Fibroblast of the conjunctiva (primary cell): Measurements from ENCODE around the gene IFNA13.
"Not testable (repeated sequence)": the region's sequence is repeated elsewhere in the genome, so short reads cannot be mapped to it uniquely, and the experiment has no call there.

Experiments
- DNase-seq: peaks from one replicate; pipeline ENCODE4 v3.0.0-alpha.2; 2010; ENCODE audit warnings: low read depth

IFNA13 gene

DNA sequence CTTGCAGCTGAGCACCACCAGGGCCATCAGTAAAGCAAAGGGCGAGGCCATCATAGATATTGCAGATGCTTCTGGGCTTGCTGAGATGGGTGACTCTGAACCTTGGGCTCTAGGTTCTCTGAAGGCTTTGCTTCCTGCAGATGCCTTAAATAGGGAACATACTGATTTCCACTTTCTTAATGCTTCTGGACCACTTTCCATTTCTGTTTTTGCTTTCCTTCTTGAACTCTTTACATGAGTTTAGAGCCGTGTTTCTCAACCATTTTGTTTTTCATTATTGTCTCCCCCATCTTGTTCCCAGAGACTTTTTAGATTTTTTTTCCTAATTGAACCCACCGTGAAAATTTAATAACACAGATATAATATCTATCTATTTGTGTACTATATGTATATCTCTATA is at the start of gene IFNA13:
Gene IFNA13 (minus strand): TSS at position 101 of the 400 bp plus-strand sequence. CDS start 47 bp downstream, at position 54.
- DNase-seq = no peak

DNA sequence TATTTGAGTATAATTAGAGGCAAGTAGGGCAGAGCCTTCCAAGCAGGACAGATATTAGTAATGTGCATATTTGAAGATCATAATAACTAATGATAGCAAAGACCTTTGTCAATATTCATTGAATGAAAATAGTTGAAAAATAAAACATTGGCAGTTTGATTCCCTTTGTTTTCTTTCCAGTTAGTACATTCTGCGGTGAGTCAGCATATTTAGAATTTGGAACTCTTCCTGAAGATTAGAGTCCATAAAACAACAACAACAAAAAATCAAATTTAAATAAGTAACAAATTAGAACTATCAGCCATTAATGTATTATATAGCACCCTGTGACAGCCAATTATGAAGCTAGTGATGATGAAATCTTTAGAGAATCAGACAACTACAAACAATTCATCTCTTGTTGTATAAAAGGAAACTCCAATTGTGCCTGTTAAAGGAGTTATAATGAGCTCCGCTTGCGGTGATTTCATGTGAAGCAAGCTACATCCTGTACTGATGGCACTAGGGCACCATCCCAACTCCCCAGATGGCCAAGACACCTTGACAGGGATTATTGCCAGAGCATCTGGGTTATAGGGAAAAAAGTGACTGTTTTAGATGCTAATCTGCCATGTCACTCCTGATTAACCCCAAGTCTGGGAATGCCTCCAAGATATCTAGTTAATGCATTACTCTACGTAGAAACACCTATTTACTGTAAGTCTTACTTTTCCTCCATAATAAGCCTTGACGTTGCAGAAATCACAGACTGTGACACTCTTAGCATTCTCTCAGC is 47.8 kb upstream of the IFNA13 start:
- no peak for DNase-seq

DNA sequence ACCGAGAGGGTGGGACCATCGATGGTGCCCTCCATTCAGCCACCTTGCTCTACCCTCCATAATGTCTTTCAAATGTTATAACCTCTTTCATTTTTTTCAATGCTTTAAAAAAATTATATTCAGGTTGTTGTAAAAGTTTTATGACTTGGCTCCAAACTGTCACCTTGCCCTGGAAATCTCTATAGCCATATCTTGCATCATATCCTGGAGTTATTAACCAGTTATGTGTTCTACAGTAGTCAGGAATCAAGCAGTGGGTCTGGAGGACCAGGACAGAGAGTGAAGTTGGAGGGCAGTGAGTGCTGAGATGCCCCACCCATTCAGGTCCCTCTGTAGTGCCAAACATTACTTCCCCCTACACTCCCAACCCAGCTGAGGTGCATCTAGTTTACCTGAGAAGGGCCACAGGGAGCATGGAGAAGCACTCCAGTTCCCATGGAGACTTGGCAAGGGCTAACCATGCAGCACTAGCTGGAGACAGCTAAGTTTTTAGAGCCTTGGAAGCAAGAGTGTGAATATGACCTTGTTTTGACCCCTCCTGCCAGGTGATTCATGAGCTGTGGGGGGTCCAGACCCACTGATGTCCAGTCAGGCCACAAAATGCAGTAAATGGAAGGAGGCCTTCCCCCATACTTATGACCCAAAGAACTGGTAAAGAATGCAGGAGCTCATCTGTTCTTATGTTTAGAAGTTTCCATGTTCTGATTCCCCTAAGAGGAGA is 46.5 kb upstream of the IFNA13 start:
- no peak for DNase-seq

DNA sequence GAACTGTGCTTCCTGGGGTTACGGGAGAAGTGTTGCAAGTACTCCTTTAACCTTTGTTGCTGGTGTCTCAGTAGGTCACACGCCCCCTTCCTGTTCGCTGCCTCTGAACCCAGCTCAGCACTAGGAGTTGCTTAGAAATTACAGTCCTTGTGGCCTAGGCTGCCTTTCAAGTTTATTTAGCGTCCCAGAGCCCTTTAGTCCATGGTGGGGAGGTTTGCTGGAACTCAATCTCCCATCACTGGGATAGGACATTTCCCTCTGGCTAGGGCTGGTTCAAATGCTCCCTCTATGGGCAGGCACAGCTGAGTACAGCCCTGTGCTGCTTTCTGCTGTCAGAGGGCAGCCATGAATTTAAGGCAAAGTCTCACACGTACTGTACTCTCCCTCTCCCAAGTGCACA is 45.8 kb upstream of the IFNA13 start:
- no peak for DNase-seq

DNA sequence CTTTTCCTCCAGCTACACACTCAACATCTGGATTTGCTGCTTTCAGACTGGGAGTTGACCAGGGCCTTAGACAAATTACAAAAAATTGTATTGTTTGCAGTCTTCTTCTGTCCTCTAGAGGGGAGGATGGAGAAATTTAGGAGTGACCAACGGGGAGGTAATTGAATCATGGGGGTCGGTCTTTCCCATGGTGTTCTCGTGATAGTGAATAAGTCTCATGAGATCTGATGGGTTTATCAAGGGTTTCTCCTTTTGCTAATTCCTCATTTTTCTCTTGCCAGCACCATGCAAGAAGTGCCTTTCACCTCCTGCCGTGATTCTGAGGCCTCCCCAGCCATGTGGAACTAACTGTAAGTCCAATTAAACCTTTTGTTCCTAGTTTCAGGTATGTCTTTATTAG is 45.3 kb upstream of the IFNA13 start:
- no peak for DNase-seq

DNA sequence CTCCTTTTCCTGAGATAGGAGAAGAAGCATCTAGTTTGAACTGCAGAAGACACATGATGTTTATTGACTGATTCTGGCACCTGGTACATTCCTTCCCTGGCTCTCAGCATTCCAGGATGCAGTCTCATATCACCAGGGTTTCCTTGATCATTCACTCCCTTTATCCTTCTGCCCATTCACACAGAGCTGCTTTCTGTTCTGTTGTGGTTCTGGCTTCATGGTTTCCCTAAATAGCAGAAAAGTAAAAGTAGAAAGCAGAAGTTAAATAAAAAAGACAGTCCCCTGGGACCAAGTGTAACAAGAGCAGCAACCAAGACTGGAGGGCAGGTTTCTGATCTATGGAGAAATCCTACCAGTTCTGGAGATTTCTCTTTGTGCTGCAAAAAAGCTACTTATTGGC is 44.2 kb upstream of the IFNA13 start:
- DNase-seq = no peak

DNA sequence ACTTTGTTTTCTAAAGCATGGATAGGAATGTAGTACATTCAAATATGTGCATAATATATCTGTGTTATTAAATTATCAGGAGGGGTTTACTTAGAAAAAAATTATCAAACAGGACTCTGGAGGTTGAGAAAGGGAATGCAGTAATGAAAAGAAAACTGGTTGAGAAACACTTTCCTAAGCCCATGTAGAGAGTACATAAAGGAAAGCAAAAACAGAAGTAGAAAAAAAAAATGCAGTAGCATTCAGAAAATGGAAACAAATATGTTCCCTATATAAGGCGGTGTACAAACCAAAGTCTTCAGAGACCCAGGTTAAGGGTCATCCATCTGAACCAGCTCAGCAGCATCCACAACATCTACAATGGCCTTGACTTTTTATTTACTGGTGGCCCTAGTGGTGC is 41.0 kb upstream of the IFNA13 start, which contains the start of gene IFNA8:
Gene IFNA8 (plus strand): TSS at position 301 of the 400 bp plus-strand sequence. CDS start 60 bp downstream, at position 361.
- no peak for DNase-seq

DNA sequence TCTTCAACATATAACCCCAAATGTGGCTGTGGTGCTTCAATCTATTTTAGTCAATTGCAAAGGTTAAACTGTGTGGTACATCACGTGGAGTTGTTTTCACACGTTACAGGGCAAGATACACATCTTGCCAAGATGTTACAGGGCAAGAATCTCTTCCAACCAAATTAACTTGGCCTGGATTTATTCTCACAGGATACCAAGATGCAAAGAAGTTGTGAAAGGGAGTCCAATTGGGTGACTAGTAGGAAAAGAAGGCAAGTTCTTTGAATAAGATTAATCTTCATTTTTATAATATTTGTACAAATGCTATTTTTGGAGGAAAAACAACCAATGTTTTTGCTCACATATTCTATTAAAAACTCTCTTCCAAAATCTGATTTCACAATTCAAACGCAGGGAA is 36.3 kb upstream of the IFNA13 start:
- DNase-seq = no peak

DNA sequence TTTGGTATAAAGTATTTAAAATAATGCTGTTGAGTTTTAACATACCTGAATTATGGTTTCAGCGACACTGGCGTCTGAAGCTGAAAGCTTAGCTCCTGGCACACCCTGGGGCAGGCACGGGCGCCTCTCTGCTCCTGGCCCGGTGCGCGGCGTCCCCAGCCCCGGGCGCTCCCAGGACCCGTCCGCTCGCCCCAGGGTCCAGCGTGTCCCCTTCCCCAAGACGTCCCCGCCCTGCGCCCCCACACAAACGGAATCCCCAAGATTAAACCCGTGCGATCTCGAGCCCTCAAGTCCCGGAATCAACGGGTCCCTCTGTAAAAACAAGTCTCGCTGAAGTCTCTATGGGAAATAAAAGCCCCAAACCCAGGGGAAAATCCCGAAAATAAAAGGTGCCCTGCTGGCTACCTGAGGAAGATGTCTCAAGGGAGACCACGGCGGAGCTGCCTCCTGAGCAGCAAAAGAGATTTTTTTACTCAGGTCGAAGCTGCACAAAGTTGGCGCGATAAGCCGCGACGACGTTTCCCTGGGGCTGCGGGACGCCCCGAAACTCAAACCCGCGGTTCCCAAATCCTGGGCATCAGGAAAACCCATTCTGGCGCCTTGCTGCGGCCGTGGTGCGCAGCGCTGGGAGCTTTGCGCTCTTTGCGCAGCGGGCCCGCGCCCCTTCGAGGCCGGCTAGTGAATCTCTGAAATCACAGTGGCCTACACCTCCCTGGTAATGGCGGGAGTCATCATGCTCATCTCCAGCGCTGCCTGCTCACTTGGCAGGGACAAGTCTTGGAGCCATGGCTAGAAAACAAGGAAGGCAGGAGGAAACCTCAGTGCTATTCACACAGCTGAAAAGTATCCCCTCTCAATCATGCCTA is 34.8 kb upstream of the IFNA13 start:
- DNase-seq = no peak

DNA sequence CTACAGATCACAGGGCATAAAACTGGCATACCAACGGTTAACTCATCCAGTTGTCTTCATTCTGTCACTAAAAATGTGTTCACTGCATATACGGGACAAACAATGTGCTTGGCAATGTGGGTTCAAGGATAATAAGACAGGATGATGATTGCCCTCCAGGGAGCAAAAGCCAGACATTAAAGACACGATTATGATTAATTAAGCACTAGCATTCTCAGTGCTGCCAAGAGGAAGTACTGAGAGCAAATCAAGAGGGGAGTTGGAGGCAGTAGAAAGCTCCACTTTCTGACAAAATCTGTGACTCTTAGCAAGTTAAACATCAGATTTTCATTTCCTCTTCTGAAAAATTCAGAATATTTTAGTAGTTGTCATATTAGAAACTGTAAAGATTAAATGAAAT is 32.1 kb upstream of the IFNA13 start:
- DNase-seq = no peak

DNA sequence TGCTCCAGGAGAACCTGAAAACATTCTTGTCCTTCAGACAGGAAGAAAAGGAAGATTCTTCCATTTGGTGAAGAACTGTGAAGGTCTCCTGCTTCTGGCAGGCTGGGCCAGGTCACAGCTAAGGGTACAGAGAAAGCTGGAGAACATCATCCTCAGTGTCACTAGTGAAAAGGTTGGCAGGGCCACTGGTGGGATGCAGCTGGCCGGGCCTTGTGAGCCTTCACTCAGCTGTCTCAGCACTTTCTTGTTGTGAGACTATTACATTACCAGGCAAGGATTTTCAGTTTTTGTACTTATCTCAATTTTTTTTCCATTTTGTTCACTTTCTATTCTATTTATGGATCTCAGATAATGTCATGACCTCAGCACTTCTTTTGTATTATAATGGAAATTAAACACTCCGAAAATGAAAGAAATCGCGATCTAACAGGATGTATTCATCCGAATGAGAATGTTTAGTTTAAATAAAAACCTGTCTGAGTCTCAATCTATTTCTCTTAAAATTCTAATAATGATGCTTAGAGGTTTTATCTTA is 31.2 kb upstream of the IFNA13 start:
- no peak for DNase-seq

DNA sequence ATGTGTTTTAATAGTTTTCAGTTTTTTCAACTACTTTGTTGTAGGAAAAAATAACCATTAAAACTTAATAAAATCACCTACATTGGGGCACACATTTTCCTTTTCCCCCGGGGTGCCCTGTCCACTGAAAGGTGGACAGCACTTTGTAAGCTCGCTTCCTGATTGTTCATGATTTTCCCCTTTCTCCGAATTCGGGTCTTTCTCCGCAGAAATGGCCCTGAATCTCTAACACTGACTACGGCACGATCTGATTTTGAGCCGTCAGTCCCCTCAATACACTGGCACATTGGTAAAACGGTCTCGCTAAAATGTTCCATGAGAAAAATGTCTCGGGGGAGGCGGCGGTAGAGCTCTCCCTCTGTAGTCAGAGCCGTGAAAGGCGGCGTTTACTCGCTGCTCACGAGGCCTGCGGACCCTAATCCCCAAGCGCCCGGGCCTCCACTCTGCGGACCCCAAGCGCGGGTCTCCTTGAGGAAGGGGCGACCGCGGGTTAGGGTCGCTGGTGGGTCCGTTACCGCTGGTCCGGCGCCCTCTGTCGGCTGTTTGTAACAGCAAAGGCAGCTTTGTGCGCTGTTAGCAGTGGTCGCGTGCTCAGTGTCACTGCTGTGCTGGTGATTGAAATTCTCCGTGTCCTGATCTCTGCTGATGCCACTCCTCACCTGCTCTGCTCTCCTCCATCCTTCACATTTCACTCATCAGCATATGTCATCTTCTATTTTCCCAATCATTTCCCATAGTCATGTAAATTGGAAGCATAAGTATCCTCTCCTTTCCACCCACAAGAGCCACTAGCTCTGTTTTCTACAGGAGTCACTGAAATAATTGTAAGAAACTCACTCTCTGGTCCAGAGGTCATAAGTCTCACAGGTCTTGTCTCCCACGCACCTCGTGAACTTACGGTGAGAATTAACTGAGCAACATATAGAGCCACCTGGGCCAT is 28.2 kb upstream of the IFNA13 start:
- no peak for DNase-seq

DNA sequence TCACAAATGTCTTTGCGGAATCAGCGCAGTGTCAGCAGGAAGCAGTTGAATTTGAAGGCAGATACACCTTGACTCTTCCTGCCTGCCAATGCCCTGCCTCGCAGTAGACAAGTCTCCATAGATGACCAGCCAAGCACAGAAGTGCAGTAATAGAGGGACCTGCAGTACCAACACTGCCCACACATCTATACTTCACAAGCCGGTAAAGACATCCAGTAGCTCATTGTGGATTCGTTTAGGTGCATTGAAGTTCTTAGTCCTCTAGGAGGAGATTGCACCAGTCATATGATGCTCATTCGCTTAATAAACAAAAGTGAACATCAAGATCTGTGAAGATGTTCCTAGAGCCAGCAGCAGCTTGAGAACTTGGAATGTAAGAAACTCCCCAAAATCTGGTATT is 24.4 kb upstream of the IFNA13 start:
- DNase-seq = no peak

DNA sequence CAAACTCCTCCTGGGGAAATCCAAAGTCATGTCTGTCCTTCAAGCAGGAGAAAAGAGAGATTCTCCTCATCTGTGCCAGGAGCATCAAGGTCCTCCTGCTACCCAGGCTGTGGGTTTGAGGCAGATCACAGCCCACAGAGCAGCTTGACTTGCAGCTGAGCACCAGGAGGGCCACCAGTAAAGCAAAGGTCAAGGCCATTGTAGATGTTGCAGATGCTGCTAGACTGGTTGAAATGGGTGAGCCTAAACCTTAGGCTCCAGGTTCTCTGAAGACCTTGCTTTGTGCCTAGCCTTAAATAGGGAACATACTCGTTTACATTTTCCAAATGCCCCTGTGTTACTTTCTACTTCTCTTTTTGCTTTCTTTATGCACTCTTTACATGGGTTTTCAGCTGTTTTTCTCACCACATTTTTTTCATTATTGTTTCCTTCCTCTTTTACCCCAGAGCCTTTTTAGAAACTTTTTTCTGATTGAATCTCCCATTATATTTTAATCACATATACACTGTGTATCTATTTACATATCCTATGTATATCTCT is 17.3 kb upstream of the IFNA13 start, which contains the start of gene IFNA2:
Gene IFNA2 (minus strand): TSS at position 268 of the 540 bp plus-strand sequence. CDS start 69 bp downstream, at position 199.
- no peak for DNase-seq

DNA sequence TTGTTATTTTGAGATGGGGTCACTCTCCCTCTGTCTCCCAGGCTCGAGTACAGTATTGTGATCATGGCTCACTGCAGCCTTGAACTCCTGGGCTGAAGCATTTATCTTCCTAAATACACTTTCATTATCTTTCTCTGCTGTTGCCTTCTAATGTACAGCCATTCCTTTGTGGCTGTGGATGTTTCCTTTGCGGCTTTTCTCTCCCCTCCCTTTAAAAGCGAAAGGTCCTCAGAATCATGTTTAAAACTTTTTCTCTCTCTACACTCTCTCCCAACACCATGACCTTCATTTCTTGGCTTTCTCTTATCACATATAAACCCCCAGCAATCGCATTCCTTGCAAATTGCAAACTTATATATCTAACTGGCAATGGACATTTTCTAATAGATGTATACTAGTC is 15.8 kb upstream of the IFNA13 start:
- DNase-seq = no peak

DNA sequence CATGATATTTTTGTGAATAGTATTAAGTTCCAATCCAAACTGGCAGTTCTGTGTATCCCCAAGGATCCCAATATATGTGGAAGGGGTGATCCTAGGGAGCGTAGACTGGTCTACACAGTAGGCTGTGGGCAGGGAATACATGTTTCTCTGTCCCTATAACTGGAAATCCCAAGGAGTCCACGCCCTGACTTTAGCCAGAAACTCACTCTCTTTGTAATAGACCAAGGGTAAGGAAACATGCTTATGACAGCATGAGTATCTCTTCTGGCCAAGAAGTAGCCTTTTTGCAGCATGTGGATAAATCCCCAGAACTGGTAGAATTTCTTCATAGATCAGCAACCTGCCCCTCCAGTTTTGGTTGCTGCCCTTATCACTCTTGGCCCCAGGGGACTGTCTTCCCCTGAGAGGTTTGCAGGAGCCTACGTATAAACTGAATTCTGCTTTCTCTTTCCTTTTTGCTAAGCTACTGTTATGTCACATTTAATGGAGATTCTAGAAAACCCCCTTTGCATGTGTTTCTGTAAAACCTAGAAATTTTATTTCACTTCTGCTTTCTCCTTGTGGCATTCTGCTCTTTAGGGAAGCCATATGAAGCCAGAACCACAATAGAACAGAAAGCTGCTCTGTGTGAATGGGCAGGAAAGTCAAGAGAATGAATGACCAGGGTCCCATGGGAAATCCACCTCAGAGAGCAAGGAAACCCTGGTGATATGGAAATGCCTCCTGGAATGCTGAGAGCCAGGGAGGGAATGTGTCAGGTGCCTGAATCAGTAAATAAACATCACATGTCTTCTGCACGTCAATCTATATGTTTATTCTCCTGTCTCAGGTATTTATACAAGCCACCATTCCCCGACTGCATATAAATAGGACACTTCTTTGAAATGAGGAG is 13.8 kb upstream of the IFNA13 start:
- DNase-seq = no peak

DNA sequence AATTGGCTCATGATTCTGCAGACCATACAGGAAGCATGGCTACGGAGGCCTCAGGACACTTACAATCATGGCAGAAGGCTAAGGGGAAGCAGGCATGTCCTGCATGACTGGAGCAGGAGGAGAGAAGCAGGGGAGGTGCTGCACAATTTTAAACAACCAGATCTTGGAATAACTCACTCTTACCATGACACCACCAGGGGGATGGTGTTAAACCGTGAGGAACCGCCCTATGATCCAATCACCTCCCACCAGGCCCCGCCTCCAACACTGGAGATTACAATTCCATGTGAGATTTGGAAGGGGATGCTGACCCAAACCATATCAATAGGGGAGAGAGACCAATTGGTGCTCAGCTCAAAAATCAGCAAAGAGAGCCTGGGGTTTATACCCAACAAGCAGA is 3.6 kb upstream of the IFNA13 start:
- DNase-seq = not testable (repeated sequence)

DNA sequence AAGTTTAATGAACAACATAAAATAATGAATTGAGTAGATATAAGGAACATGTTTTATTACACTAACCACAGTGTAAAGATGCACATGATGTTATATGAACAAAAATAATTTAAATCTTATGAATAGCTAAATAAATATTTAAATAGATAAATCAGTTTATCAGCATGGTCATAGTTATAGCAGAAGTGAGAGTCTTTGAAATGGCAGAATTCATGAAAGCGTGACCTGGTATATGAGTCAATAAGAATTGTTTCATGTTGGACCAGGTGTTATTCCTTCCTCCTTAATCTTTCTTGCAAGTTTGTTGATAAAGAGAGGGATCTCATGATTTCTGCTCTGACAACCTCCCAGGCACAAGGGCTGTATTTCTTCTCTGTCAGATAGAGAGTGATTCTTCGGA is 688 bp downstream of the IFNA13 start:
- DNase-seq = not testable (repeated sequence)

DNA sequence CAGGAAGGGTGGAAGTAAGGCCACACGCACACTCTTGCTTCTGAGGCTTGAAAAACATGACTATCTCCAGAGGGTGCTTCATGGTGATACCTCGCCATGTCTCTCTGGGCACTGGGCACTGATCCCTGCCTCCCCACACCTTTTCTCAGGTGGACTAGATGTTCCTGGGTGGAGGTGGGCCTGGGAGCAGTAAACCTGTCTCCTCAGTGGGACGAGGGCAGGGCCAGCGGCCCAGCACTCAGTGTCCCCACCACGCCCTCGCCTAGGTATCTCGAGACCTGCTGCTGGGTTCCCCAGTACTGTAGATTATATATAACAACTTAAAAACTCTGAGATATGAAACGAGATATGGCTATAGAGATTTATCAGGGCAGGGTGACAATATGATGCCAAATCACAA is 5.6 kb downstream of the IFNA13 start:
- no peak for DNase-seq
